22Rv1 (cell line): ENCODE data around the gene IFRD1.

Experiments
- CTCF ChIP-seq: fragments of 450-650 bp; IDR thresholded peaks from 2 replicates; pipeline ENCODE4 v1.5.1; 2017; ENCODE audit warnings: mild to moderate bottlenecking
- ZFX ChIP-seq: fragments of 450-650 bp; IDR thresholded peaks from 2 replicates; pipeline ENCODE4 v1.6.1; 2017; ENCODE audit warnings: antibody characterized with exemption, borderline replicate concordance

GRCh38 chr7:112488264-112488552, 37.9 kb downstream of the IFRD1 start:
- no peak for TF ChIP-seq CTCF
- TF ChIP-seq ZFX: no peak
